Muscle of back (tissue), 10 donors: ENCODE measurements around the gene CD209. TPM values are rescaled to one million over a fixed set of nuclear protein-coding genes. Genes with fewer than 3 reads are reported as not detected.

ENCODE experiments used
- polyA plus RNA-seq, 10 donors: library from polyadenylated mRNA; unstranded; fragments of 120-200 nt; gene quantifications; one replicate each; pipeline ENCODE4 v1.2.1, GENCODE V29; 2013; ENCODE audit not compliant: insufficient read length in 10 of 10

The CD209 gene
- polyA plus RNA-seq, 10 donors = 2.2 to 4.5 (median 3.7) TPM

Other genes with a start within 250 kb of the CD209 start
- gene ZNF358, start 231.4 kb downstream of the CD209 start, polyA plus RNA-seq = 10 to 100 TPM; 35.8 to 55.2 (median 41.5) TPM
- gene MCOLN1, start 224.9 kb downstream of the CD209 start, polyA plus RNA-seq = 10 to 100 TPM in 9 of 10 donors, 1 to 10 TPM in 1; 8.2 to 13.8 (median 12.0) TPM
- gene PNPLA6, start 211.8 kb downstream of the CD209 start, polyA plus RNA-seq = 10 to 100 TPM; 24.2 to 32.7 (median 27.4) TPM
- 1 to 10 TPM in 2 of 10 donors, under 1 TPM in 7, not detected in 1; 0.05 to 2.0 (median 0.24) TPM for gene CAMSAP3, start 151.7 kb downstream of the CD209 start, polyA plus RNA-seq
- 10 to 100 TPM; 18.7 to 29.6 (median 23.1) TPM for gene XAB2, start 118.0 kb downstream of the CD209 start, polyA plus RNA-seq
- gene PET100, start 117.7 kb downstream of the CD209 start, polyA plus RNA-seq = 10 to 100 TPM; 48.6 to 90.3 (median 69.3) TPM
- under 1 TPM in 1 of 10 donors, not detected in 9; 0.26 TPM for gene PCP2, start 113.8 kb downstream of the CD209 start, polyA plus RNA-seq
- 1 to 10 TPM; 2.1 to 7.9 (median 6.0) TPM for gene STXBP2, start 110.4 kb downstream of the CD209 start, polyA plus RNA-seq
- gene RETN, start 78.5 kb downstream of the CD209 start, polyA plus RNA-seq = 1 to 10 TPM; 1.1 to 3.6 (median 2.4) TPM
- under 1 TPM in 6 of 10 donors, not detected in 4; 0.10 to 0.38 (median 0.28) TPM for gene MCEMP1, start 70.4 kb downstream of the CD209 start, polyA plus RNA-seq
- gene TRAPPC5, start 66.7 kb downstream of the CD209 start, polyA plus RNA-seq = 10 to 100 TPM; 26.0 to 45.4 (median 32.8) TPM
- gene FCER2, start 45.4 kb downstream of the CD209 start, polyA plus RNA-seq = under 1 TPM in 9 of 10 donors, not detected in 1; 0.22 to 0.97 (median 0.48) TPM
- gene CLEC4G, start 15.4 kb downstream of the CD209 start, polyA plus RNA-seq = under 1 TPM in 4 of 10 donors, not detected in 6; 0.17 to 0.29 (median 0.24) TPM
- gene CLEC4M, start 15.7 kb upstream of the CD209 start, polyA plus RNA-seq = under 1 TPM in 7 of 10 donors, not detected in 3; 0.11 to 0.56 (median 0.26) TPM
- 10 to 100 TPM; 11.1 to 14.8 (median 13.3) TPM for gene EVI5L, start 82.7 kb upstream of the CD209 start, polyA plus RNA-seq
- gene PRR36, start 126.9 kb upstream of the CD209 start, polyA plus RNA-seq = under 1 TPM; 0.07 to 0.49 (median 0.30) TPM
- under 1 TPM in 7 of 10 donors, not detected in 3; 0.11 to 0.61 (median 0.27) TPM for gene LRRC8E, start 141.0 kb upstream of the CD209 start, polyA plus RNA-seq
- 10 to 100 TPM; 14.9 to 24.6 (median 20.6) TPM for gene MAP2K7, start 156.3 kb upstream of the CD209 start, polyA plus RNA-seq
- gene TGFBR3L, start 167.3 kb upstream of the CD209 start, polyA plus RNA-seq = under 1 TPM in 5 of 10 donors, not detected in 5; 0.23 to 0.52 (median 0.46) TPM
- gene SNAPC2, start 172.8 kb upstream of the CD209 start, polyA plus RNA-seq = 10 to 100 TPM; 11.0 to 20.7 (median 15.7) TPM
- gene CTXN1, start 178.6 kb upstream of the CD209 start, polyA plus RNA-seq = 1 to 10 TPM in 9 of 10 donors, under 1 TPM in 1; 0.85 to 3.4 (median 2.5) TPM
- gene TIMM44, start 196.1 kb upstream of the CD209 start, polyA plus RNA-seq = 10 to 100 TPM; 34.7 to 49.3 (median 45.3) TPM